ENCODE results near the gene CLTRN. TPM values are rescaled to one million over a fixed set of nuclear protein-coding genes. Genes with fewer than 3 reads are reported as not detected.
A peak's percentile ranks its signal among the peaks of the same experiment; 100 is the strongest.

CLTRN gene
- polyA plus RNA-seq, 4 donors, result 0.52 to 1.9 (median 0.81) TPM; not detected in 1

DNA sequence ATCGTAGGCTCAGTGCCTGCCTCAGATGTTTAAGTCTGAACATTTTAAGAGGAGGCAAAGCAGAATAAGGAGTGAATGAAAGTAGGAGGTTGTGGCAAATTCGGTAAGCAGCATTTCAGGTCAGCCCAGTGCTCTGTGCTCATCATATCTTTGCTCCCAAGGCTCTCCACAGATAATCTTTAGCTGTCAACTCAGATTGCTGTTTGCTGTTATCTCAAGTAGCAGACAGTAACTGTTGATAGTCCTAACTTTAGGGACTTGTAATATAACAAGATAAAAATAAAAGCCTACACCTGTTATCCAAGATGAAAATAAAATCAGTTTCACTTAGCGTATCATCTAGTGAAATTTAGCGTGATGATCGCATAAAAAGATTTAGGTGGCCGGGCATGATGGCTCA lies 18.6 kb upstream of the CLTRN start:
- no peaks in the 10 kb centered on the region for H3K9me3 ChIP-seq (ENCODE audit: control insufficient read depth in 2 of 2, insufficient read depth in 1 of 2, low read depth in 1 of 2, low read length in 1 of 2)
- H3K27ac ChIP-seq (ENCODE audit: low read depth in 1 of 3, low read length in 2 of 3), result no peak overlapping the region
- no peaks in the 10 kb centered on the region for H3K27me3 ChIP-seq (ENCODE audit: control insufficient read depth in 3 of 3, insufficient read depth in 3 of 3, low read length in 3 of 3)
- FAIRE-seq, result no peak
- no peak overlapping the region for H3K4me3 ChIP-seq (ENCODE audit: low read depth in 1 of 3, low read length in 3 of 3)
- peaks cover 0 to 10% (median 2%) of the 10 kb centered on the region in 3 donors for H3K36me3 ChIP-seq (ENCODE audit: control insufficient read depth in 3 of 3, insufficient read depth in 2 of 3, low read depth in 1 of 3, low read length in 3 of 3)
- DNase-seq, result no peak
- WGBS, 3 donors, result 86 to 90% (median 87%) methylated on average over 6 of the region's 6 CpGs
- no peaks in the 10 kb centered on the region for H3K4me1 ChIP-seq (ENCODE audit: control insufficient read depth in 3 of 3, insufficient read depth in 2 of 3, low read depth in 1 of 3, low read length in 2 of 3)

DNA sequence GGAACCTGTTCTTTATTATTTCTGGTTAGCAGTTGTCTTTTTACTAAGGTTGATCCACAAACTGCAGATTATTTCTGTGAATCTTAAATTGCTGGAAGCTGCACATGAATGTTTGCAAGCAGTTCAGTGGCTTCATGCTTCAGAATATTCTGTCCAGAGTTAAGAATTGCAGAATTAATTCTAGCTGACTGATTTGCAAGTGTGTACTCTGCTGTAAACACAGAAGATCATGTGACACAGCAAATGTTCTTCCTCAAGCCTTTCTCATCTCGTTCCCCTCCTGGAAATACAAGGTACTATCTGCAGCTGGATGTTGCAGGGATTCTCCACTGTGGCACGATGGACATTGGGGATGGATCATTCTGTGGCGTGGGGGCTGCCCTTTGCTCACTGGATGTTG lies 16.8 kb upstream of the CLTRN start:
- FAIRE-seq (no peak), DNase-seq (no peak)
- Histone ChIP-seq H3K4me1 (ENCODE audit: control insufficient read depth in 3 of 3, insufficient read depth in 2 of 3, low read depth in 1 of 3, low read length in 2 of 3) (peaks cover 0 to 4% (median 0%) of the 10 kb centered on the region in 3 donors), H3K36me3 (ENCODE audit: control insufficient read depth in 3 of 3, insufficient read depth in 2 of 3, low read depth in 1 of 3, low read length in 3 of 3) (peaks cover 0 to 10% (median 2%) of the 10 kb centered on the region in 3 donors), H3K27me3 (ENCODE audit: control insufficient read depth in 3 of 3, insufficient read depth in 3 of 3, low read length in 3 of 3) (no peaks in the 10 kb centered on the region), H3K27ac (ENCODE audit: low read depth in 1 of 3, low read length in 2 of 3) (no peak overlapping the region), H3K9me3 (ENCODE audit: control insufficient read depth in 2 of 2, insufficient read depth in 1 of 2, low read depth in 1 of 2, low read length in 1 of 2) (no peaks in the 10 kb centered on the region), H3K4me3 (ENCODE audit: low read depth in 1 of 3, low read length in 3 of 3) (no peak overlapping the region)
- WGBS, 3 donors, result 61 to 78% (median 71%) methylated on average over 3 of the region's 3 CpGs

DNA sequence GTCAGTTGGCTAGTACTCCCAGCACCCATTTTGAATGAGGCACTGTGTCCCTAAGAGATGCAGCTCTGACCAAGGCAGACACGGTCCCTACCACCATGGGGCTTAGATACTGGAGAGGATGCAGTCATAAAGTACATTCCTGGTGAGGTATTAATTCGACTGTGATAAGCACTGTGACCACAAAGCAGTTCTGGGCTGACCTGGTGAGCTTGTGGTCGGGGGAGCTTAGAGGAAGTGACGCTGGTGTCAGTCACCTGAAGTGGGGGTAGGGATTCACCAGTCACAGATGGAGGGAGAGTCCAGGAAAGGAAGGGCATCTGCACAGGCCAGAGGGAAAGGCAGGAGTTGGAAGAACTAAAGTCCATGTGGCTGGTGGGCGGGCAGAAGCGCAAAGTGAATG lies 15.8 kb upstream of the CLTRN start:
- Histone ChIP-seq H3K4me1 (ENCODE audit: control insufficient read depth in 3 of 3, insufficient read depth in 2 of 3, low read depth in 1 of 3, low read length in 2 of 3) (peaks cover 0 to 5% (median 0%) of the 10 kb centered on the region in 3 donors), H3K27me3 (ENCODE audit: control insufficient read depth in 3 of 3, insufficient read depth in 3 of 3, low read length in 3 of 3) (no peaks in the 10 kb centered on the region), H3K4me3 (ENCODE audit: low read depth in 1 of 3, low read length in 3 of 3) (no peak overlapping the region), H3K36me3 (ENCODE audit: control insufficient read depth in 3 of 3, insufficient read depth in 2 of 3, low read depth in 1 of 3, low read length in 3 of 3) (peaks cover 0 to 10% (median 2%) of the 10 kb centered on the region in 3 donors), H3K27ac (ENCODE audit: low read depth in 1 of 3, low read length in 2 of 3) (no peak overlapping the region), H3K9me3 (ENCODE audit: control insufficient read depth in 2 of 2, insufficient read depth in 1 of 2, low read depth in 1 of 2, low read length in 1 of 2) (no peaks in the 10 kb centered on the region)
- WGBS, 3 donors, result 66 to 75% (median 68%) methylated on average over 6 of the region's 6 CpGs
- DNase-seq, result no peak
- FAIRE-seq, result no peak

DNA sequence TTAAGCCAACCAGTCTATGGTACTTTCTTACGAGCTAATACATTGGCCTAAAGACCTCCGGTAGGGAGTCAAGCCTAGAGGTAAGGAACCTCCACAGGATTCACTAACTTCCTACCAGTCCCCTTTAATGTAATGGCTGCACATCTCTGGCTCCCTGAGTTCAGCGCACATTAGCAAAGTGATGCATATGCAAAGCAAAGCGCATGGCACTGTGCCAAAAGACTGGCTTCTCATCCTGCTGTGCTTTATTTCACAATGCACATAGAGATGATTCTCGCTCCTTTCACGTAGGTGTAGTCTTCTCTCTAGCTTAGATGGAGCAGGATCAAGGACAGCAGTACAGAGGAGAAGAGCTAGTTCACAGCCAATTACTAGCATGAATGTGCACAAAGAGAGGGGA lies 14.6 kb upstream of the CLTRN start:
- H3K4me3 ChIP-seq (ENCODE audit: low read depth in 1 of 3, low read length in 3 of 3), result no peak overlapping the region
- DNase-seq (no peak), FAIRE-seq (no peak)
- peaks cover 0 to 5% (median 0%) of the 10 kb centered on the region in 3 donors for H3K4me1 ChIP-seq (ENCODE audit: control insufficient read depth in 3 of 3, insufficient read depth in 2 of 3, low read depth in 1 of 3, low read length in 2 of 3)
- H3K9me3 ChIP-seq (ENCODE audit: control insufficient read depth in 2 of 2, insufficient read depth in 1 of 2, low read depth in 1 of 2, low read length in 1 of 2), result no peaks in the 10 kb centered on the region
- H3K27me3 ChIP-seq (ENCODE audit: control insufficient read depth in 3 of 3, insufficient read depth in 3 of 3, low read length in 3 of 3), result no peaks in the 10 kb centered on the region
- peaks cover 0 to 10% (median 2%) of the 10 kb centered on the region in 3 donors for H3K36me3 ChIP-seq (ENCODE audit: control insufficient read depth in 3 of 3, insufficient read depth in 2 of 3, low read depth in 1 of 3, low read length in 3 of 3)
- H3K27ac ChIP-seq (ENCODE audit: low read depth in 1 of 3, low read length in 2 of 3), result no peak overlapping the region
- WGBS, 3 donors, result 94 to 99% (median 97%) methylated on average over 6 of the region's 6 CpGs

DNA sequence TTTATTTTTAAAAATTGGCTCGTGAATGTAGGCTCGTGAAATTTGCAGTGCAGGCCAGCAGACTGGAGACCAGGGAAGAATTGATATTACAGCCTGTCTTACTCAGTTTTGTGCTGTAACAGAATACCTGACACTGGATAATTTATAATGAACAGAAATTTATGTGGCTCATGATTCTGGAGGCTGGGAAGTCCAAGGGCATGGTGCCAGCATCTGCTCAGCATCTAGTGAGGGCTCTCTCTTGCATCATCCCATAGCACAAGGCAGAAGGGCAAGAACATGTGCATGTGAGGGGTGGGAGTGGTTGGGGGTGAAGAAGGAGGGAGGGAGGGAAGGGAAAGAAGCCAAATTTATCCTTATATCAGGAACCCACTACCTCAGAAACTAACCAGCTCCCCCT lies 13.7 kb upstream of the CLTRN start:
- no peak overlapping the region for H3K4me3 ChIP-seq (ENCODE audit: low read depth in 1 of 3, low read length in 3 of 3)
- H3K36me3 ChIP-seq (ENCODE audit: control insufficient read depth in 3 of 3, insufficient read depth in 2 of 3, low read depth in 1 of 3, low read length in 3 of 3), result peaks cover 0 to 10% (median 2%) of the 10 kb centered on the region in 3 donors
- no peak overlapping the region for H3K27ac ChIP-seq (ENCODE audit: low read depth in 1 of 3, low read length in 2 of 3)
- DNase-seq, result no peak
- WGBS, 3 donors, result 82 to 95% (median 88%) methylated on average over 2 of the region's 2 CpGs
- no peaks in the 10 kb centered on the region for H3K9me3 ChIP-seq (ENCODE audit: control insufficient read depth in 2 of 2, insufficient read depth in 1 of 2, low read depth in 1 of 2, low read length in 1 of 2)
- FAIRE-seq, result no peak
- H3K4me1 ChIP-seq (ENCODE audit: control insufficient read depth in 3 of 3, insufficient read depth in 2 of 3, low read depth in 1 of 3, low read length in 2 of 3), result peaks cover 0 to 10% (median 0%) of the 10 kb centered on the region in 3 donors
- no peaks in the 10 kb centered on the region for H3K27me3 ChIP-seq (ENCODE audit: control insufficient read depth in 3 of 3, insufficient read depth in 3 of 3, low read length in 3 of 3)

DNA sequence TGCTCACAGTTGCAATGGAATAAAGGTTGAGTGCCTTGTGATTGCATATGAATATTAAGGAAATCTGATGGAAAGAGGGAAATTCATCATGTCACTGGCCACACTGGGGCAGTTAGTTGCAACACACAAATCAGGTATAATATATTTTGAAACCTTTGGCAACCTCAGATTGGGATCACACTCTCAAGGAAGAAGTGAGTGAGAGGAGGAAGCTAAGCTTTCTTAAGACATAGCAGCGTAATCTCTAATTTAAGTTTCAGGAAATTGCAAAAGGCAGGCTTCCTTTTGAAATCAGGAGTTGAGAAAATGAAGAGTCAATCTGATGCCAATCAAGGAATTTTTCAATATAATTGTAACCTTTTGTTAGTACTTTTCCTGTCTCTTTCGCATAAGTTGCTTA lies 12.3 kb upstream of the CLTRN start:
- WGBS, 3 donors, result 65 to 85% (median 81%) methylated on average over 2 of the region's 2 CpGs
- DNase-seq (no peak), FAIRE-seq (no peak)
- H3K4me1 ChIP-seq (ENCODE audit: control insufficient read depth in 3 of 3, insufficient read depth in 2 of 3, low read depth in 1 of 3, low read length in 2 of 3), result peaks cover 0 to 16% (median 0%) of the 10 kb centered on the region in 3 donors
- H3K36me3 ChIP-seq (ENCODE audit: control insufficient read depth in 3 of 3, insufficient read depth in 2 of 3, low read depth in 1 of 3, low read length in 3 of 3), result peaks cover 0 to 10% (median 2%) of the 10 kb centered on the region in 3 donors
- no peak overlapping the region for H3K27ac ChIP-seq (ENCODE audit: low read depth in 1 of 3, low read length in 2 of 3)
- no peaks in the 10 kb centered on the region for H3K27me3 ChIP-seq (ENCODE audit: control insufficient read depth in 3 of 3, insufficient read depth in 3 of 3, low read length in 3 of 3)
- H3K4me3 ChIP-seq (ENCODE audit: low read depth in 1 of 3, low read length in 3 of 3), result no peak overlapping the region
- no peaks in the 10 kb centered on the region for H3K9me3 ChIP-seq (ENCODE audit: control insufficient read depth in 2 of 2, insufficient read depth in 1 of 2, low read depth in 1 of 2, low read length in 1 of 2)

DNA sequence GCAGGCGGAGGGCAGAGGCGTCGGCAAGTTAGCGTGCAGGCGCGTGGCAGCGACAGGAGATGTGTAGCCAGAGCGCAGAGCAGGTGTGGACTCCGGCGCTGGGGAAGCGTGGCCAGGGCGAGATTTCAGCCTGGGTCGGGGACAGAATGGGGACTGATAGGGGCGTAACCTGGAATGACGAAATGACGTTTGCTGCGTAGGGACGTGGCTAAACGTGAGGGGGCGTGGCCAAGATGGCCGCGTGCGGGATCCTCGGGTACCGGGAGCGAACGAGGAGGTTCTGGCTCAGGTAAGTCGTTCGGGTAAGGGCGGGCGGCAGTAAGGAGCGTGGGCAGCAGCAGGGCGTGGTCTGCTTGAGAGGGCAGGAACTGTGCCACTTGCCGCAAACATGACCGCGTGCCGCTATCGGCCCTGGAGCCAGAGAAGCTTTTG lies 10.9 kb upstream of the CLTRN start:
- Histone ChIP-seq H3K4me1 (ENCODE audit: control insufficient read depth in 3 of 3, insufficient read depth in 2 of 3, low read depth in 1 of 3, low read length in 2 of 3) (peaks cover 0 to 21% (median 0%) of the 10 kb centered on the region in 3 donors), H3K27me3 (ENCODE audit: control insufficient read depth in 3 of 3, insufficient read depth in 3 of 3, low read length in 3 of 3) (no peaks in the 10 kb centered on the region), H3K4me3 (ENCODE audit: low read depth in 1 of 3, low read length in 3 of 3) (peak overlapping the region; percentile 30 to 93 (median 69)), H3K9me3 (ENCODE audit: control insufficient read depth in 2 of 2, insufficient read depth in 1 of 2, low read depth in 1 of 2, low read length in 1 of 2) (no peaks in the 10 kb centered on the region), H3K36me3 (ENCODE audit: control insufficient read depth in 3 of 3, insufficient read depth in 2 of 3, low read depth in 1 of 3, low read length in 3 of 3) (peaks cover 0 to 7% (median 2%) of the 10 kb centered on the region in 3 donors), H3K27ac (ENCODE audit: low read depth in 1 of 3, low read length in 2 of 3) (peak overlapping the region; percentile 97 to 100 (median 97))
- 0 to 1% (median 0%) methylated on average over 23 to 38 of the region's 38 CpGs for WGBS, 3 donors
- DNase-seq (peak; percentile 77 to 94), FAIRE-seq (no peak)

DNA sequence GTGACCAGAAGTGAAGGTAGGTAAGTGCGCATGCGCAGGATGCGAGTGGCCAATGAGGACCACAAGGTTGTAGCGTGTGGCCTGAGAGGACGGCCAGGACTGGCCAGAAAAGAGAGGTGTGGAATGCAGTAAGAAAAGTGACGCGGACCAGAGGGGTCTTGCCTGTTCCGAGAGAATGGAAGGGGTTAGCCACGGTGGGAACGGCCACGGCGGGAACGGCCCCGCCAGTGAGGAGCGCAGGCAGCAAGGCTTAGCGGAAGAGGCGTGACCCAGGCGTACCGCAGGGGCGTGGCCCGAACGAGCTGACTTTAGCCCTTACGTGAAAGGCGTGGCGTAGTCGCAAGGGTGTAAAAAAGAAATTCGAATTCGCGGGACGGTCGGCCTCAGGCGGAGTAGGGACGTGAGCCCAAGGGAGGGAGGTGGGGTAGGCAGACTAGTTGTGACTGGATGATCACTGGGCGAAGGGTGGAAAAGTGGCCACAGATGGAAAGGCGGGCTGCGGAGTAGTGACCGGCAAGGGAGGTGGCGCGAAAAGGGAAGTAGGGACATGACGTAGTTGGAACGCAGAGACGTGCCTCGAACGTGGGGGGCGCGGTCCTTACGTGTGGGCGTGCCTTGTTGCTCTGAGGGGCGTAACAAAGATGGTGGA lies 10.4 kb upstream of the CLTRN start:
- H3K9me3 ChIP-seq (ENCODE audit: control insufficient read depth in 2 of 2, insufficient read depth in 1 of 2, low read depth in 1 of 2, low read length in 1 of 2), result no peaks in the 10 kb centered on the region
- peaks cover 0 to 21% (median 0%) of the 10 kb centered on the region in 3 donors for H3K4me1 ChIP-seq (ENCODE audit: control insufficient read depth in 3 of 3, insufficient read depth in 2 of 3, low read depth in 1 of 3, low read length in 2 of 3)
- peak overlapping the region; percentile 97 to 100 (median 97) for H3K27ac ChIP-seq (ENCODE audit: low read depth in 1 of 3, low read length in 2 of 3)
- H3K36me3 ChIP-seq (ENCODE audit: control insufficient read depth in 3 of 3, insufficient read depth in 2 of 3, low read depth in 1 of 3, low read length in 3 of 3), result peaks cover 0 to 4% (median 2%) of the 10 kb centered on the region in 3 donors
- 0% methylated on average over 45 to 49 of the region's 49 CpGs for WGBS, 3 donors
- DNase-seq, result peak; percentile 92 to 94
- H3K4me3 ChIP-seq (ENCODE audit: low read depth in 1 of 3, low read length in 3 of 3), result peak overlapping the region; percentile 30 to 93 (median 69)
- H3K27me3 ChIP-seq (ENCODE audit: control insufficient read depth in 3 of 3, insufficient read depth in 3 of 3, low read length in 3 of 3), result no peaks in the 10 kb centered on the region
- no peak for FAIRE-seq

Measured in small intestine (tissue), 7 donors.